ENCODE data around the gene NIN.

The NIN gene

DNA sequence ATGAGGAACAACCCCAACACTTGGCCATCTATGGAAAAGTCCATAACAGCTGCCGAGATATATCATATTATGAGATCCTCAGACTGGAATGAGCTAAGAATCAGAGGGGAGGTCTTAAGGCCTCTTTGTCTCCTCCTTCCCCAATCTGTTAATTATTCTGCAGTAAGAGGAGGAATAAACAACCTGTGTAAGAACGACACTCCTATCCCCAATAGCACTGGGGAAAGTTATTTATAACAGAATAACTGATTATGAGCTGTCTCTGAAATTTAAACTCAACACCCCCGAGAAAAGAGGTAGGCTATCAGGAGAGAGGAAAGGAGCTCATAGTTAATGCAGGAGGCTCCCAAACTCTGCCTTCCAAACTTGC is 68.0 kb downstream of the NIN start:
- DNase-seq (ENCODE audit: low read depth in 3 of 3, low spot score in 1 of 3) = no peak

DNA sequence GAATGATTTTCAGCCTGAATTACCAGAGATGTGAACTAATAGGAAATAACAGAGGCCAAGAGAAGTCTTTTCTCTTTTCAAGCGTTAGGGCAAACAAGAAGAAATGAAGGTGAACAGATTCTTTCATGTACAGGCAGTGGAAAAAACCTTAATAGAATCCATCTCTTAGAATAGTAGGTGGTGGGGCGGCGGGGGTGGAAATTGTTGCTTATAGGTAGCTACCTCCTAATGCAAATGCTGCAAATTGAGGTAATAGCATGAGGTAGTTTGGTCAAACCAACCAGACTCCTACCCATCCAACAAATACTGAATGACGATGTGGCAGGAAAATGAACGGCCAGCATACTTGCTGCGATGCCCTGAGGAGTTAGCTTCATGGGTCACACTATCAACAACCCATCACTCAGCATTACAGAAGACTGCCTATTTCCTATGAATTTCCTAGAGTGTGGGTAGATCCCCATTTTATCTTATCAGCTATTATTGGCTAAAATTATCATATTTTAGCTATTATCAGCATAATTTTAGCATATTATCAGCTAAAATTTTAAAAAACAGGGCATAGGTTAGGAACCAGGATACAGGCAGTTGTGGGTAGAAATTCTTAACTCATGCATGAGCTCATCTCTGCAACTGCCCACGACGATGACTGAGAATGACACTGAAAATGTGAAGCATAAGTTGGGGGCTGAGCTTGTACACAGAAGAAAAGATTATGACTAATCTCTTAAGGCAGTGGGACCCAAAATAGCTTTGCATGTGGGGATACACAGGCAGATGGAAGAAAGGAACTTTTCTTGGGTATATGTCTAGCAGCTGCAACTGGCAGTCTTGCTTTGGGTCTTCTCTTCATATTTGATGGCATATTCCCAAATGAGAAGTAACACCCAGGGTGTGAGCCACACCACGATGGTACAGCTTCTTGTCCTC is 68.7 kb downstream of the NIN start:
- DNase-seq (ENCODE audit: low read depth in 3 of 3, low spot score in 1 of 3) = no peak

DNA sequence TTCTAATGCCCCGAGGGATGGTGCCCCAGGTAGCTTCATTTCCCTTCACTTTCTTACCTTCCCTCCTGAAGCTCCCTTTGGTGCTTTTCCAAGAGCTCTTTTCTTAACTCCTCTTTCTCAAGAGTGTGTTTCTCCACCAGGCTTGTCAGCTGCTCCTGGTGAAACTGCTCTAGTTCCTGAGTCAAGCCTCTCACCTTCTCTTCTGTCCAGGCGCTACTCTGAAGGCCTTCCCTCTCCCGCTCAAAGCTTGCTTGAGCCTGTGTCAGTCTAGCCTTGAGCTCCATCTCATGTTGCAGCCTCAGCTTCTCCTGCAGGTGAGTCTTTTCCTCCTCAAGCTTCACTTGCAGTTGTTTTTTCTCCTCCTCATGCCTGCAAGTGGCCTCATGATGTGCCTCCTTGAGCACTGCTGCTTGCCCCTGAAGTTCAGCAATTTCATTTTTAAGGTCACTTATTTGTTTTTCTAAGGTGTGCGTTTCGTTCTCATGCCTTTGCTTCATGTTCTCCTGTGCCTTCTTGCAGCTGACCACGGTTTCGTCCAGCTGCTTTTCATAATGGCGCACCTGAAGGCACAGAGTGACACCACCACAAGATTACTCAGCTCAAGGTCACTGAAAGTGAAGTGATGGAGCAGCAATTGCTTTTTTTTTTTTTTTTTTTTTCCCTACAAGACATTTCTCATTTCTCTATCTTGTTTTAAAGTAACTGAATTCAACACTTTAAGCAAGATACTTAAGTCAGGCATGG is 71.0 kb downstream of the NIN start:
- DNase-seq (ENCODE audit: low read depth in 3 of 3, low spot score in 1 of 3) = no peak

DNA sequence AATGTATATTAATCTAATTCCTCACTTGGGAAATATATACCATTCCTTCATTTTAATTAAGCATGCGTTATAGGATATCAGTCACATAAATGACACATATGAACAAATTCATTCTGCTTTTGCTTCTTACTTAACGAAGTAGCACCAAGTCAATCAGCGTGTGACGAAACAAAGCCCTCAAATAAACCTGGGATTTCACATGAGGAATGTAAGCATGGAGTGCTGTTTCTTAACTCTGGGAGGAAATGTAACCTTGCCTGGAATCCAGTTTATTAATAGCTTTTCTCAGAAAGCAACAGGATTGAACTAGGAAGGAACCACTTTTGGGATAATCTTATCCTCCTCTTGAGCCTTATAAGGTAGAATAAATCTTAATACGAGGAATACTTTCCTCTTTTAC is 72.0 kb downstream of the NIN start:
- DNase-seq (ENCODE audit: low read depth in 3 of 3, low spot score in 1 of 3) = no peak

DNA sequence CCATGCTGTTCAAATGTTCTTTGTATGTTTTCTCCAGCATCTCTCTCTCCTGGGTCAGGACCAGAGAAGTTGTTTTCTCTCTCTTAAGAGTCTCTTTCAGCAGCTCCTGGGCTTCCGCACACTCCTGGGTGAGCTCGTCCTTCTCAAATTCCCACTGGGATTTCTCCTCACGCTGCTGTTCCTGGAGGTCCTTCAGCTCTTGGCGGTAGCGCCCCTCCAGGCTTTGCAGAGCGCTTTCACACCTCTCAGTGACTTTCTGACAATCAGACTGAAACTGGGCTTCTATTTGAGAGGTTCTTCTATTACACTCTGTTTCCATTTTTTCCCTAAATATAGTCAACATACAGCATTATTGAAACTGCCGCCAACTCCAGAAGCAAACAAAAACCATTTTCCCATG is 72.7 kb downstream of the NIN start:
- DNase-seq (ENCODE audit: low read depth in 3 of 3, low spot score in 1 of 3) = no peak

DNA sequence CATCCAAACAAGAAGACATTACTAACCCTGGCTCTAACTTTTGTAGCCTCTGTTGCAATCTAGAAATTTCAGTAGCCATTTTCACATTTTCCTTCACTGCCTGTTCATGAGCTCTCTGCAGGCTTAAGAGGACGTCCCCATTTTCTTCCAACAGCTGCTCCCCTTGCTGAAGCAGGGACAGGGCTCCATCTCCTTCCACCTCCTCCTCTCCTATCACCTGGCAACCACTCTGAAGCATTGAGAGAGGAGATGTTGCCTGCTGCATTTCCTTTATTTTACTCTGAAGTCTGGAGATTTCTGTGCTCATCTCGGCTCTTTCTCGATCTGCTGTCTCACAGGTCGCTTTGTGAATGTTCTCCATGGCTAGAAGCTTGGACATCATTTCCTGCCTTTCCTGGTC is 73.3 kb downstream of the NIN start:
- DNase-seq (ENCODE audit: low read depth in 3 of 3, low spot score in 1 of 3) = no peak

DNA sequence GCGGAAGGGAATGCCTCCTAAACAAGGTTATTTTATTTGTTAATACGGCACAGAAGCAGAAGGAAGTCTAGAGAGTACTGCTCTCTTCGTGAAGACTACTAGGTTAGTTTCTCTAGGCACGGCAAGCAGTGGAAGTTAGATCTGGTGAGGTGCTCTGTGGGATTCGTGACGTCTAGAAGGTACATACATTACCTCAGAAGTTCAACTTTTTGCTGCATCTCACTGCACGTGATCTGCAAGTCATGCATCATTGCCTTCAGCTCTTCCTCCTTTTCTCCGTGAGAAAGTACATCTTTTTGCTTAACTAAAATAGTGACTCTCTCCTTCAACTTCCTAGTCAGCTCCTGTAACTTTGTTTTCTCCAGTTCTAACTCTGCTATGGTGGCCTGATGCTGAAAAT is 74.7 kb downstream of the NIN start:
- no peak for DNase-seq (ENCODE audit: low read depth in 3 of 3, low spot score in 1 of 3)

DNA sequence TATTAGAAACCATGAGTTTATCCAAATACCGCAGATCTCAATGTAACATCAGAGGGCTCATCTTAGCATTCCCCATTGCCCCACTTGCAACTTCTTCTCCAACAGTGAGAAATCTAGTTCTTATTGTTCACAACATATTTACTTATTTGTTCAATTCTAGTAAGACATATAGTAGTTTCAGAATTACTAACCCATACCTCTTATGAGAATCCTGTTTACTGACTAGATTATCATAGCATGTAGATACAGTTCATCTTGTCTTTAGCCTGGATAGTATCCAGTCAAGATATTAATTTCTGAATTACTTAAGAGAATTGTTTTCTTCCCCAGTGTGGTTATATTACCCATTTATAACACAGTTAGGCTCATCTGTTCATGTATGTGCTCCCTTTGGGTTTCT is 80.6 kb downstream of the NIN start:
- no peak for DNase-seq (ENCODE audit: low read depth in 3 of 3, low spot score in 1 of 3)

DNA sequence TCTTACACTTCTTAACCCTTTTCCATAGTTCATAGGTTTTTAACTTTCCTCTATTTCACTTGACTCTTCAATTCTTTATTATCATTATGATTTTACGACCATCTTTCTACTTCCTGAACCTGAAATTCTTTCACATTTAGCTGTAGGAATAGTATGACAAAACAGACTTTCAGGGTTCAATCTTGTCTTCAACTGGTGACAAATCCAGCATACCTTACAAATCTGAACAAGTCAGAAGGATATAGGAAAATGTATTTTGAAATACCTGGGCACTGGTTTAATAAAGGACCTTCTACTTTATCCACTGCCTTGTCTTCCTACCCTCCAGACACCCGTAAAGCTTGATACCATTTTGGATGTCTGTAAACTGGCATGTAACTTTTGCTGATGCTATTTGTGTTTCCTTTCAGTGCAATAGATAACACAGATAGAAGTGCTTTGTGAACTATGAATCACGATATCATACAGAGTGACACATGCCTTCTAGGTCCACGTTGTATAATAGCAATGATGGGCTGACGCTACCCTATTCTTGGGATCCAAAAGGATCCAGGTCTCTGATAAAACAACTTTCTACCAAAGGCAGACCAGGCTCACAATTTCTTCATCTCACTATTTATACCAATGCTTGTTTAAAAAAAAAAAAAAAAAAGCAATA is 85.4 kb downstream of the NIN start:
- DNase-seq (ENCODE audit: low read depth in 3 of 3, low spot score in 1 of 3) = no peak

DNA sequence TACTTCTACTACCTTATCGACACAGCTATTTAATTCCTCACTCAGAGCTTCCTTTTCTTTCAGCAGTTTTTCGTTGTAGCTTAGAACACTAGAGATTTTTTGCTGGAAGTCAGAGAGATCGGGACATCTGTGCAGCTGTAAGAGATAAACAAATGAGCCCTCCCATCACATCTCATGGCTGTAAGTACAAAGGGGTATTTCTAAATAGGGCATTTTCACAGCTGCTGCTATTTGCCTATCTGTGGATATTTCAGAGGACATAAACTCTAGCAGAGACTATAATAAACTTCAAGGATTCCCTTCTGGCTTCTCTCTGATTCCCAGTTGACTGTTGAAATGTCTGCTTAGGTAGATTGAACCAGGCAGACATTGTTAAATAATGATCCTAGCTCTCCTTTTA is 86.7 kb downstream of the NIN start:
- no peak for DNase-seq (ENCODE audit: low read depth in 3 of 3, low spot score in 1 of 3)

DNA sequence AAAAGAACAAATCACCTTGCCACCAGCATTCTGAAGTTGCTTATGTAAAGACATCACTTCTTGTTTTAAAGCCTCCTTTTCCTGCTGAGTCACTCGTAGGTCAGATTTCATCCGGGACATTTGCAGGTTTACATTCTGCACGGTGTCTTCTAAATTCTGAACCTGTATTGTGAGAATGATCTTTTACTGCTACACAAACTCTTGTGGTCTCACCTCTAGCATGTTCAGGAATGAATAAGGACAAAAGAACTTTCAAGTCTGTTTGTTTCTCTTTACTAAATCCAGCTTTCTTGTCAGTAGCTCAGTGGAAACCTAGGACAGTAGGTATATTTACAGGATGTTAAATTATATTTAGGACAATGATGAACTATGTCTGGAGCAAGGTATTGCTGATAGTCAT is 89.4 kb downstream of the NIN start:
- DNase-seq (ENCODE audit: low read depth in 3 of 3, low spot score in 1 of 3) = no peak

DNA sequence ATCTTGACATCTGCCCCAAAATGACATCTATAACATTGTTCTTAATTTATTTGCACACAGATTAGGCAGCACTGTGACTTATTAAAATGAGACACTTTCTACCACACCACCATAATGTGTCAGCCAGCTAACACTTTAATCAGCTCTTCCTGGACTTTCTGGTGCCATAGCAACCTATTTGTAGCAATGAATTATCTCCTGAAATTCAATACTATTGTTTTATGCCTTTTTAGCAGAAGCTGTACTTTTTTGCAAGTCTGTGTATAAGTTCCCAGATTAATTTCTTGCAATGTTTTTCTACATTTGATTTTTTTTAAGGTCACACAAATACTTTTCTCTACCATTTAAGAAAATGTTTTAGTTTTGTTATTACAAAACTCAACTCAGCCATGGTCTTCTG is 90.1 kb downstream of the NIN start:
- DNase-seq (ENCODE audit: low read depth in 3 of 3, low spot score in 1 of 3) = no peak

DNA sequence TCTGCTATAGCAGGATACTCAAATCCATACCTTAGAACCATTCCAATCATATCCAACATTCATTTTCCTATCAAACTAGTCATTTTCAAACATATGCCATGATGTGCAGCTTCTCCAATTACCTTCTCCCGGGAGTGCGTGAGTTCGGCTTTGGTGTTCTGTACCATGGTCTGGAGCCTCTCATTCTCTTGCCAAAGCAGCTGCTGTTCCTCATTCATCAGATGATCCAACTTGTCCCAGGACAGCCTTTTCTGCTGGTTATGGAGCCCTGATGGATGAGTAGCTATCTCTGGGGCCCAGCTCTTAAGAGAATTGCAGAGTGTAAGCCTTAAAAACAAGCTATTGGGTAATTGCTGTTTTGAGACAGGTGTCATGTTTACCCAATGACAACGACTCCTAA is 91.8 kb downstream of the NIN start:
- DNase-seq (ENCODE audit: low read depth in 3 of 3, low spot score in 1 of 3) = no peak

DNA sequence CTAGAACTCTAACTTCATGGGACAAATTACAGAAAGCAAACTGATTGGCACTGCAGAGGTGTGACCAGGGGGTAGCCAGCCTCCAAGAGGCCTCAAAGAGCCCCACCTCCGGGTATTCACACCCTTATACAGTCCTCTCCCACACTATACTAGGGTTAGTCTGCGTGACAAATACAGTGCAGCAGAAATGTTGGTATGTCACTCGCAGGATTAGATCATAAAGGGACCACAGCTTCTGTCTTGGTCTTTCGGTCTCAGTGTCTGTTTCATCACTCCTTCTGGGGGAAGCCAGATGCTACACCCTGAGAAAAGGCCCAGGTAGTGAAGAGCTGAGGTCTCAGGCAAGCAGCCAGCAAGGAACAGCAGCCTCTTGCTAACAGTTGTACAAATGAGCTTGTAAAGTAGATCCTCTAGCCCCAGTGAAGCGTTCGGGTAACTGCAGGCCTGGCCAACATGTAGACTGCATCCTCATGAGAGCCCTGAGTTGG is 94.0 kb downstream of the NIN start:
- no peak for DNase-seq (ENCODE audit: low read depth in 3 of 3, low spot score in 1 of 3)

DNA sequence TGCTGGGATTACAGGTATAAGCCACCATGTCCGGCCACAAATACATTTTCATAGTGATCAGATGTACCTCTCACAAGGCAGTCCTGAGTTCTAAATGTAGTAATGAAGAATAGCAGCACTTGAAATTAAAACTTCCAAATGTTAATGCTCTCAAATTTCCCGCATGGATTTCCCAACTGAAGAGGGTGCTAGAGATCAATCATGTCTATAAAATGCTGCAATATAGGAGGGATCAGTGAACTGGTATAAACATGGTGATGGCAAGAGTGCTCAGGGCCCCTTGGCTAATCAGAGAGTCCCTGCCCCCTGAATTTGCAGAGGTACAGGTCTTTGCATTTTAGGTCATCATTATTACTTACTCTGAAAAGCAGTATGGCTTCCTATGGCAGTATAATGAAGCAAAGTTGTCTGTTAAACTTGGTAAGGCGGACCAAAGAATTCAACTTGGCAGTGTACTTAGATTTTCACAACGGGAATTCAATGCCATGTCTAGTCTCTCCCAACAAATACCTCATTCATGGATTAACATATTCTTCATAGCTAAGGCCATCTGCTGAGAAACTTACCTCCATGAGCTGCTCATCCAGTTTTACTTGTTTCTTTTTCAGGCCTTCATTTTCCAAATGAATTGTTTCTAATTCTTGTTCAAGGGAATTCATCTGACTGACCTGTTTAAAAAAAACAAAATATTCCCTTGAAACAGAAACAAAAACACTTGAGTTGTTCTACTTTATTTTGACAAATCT is 95.8 kb downstream of the NIN start:
- no peak for DNase-seq (ENCODE audit: low read depth in 3 of 3, low spot score in 1 of 3)

DNA sequence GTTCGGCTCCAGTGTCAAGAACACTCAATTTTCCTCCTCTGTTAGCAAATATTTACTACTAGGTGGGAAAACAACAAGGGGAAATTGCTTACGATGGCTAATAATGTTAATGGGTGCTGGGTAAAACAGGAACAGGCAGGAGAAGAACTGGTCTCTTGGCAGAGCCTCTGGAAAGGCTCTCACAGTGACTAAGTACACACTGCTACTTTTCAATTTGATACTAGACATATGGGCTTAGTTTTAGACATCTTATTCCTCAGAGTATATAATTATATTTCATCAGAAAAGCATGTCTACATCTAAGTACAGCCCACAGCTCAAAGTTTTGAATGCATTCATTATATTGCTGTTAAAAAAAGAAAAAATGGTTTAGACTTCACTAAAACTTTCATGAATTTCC is 97.5 kb downstream of the NIN start:
- no peak for DNase-seq (ENCODE audit: low read depth in 3 of 3, low spot score in 1 of 3)

DNA sequence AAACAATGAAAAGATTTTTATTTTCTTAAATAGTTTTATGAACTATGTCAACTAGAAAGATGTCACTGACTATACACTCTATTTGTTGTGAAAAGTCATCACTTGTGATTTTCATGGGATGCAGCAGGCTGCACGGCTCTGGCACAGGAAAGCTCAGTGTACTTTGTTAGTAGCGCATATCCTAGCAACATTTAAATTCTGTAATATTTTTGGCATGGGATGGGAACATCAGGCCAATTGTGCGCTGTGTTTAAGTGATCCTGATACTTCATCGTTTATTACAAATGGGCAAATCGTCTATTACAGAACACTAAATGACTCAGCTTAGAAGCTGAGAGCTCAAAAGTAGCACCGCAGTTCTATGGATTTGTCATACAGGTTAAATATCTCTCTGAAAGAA is 102.1 kb downstream of the NIN start:
- DNase-seq (ENCODE audit: low read depth in 3 of 3, low spot score in 1 of 3) = no peak

DNA sequence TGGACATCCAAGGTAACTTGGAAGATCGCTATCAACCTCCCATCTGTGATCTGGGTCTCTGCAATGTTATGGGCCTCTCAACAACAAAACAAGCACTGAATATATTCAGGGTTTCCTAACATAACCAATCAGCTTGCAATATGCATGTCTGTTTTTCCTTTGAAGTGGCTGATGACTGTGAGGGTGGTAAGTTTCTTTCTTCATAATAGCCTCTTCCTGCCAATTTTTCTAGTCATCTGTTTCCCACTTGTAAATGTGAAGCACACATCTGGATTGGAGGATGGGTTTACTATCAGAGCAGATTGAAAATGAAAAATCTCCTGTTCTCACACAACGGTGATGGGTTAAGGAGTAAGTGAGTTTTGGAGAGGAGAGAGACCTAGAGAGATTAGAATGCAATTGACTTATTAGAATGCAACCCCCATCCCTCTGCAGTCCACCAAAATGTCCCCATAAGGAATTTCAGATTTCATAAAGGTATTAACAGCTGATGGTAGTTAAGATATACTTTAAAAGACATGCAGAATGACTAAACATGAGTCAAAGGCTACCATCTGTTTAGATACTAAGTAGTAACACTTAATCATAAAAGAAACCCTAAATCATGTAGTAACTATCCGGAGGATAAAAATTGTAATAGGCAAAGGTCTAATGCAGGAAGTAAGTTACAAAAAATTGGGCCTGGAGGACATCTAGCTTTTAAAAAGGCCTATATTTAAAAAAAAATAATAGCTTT is 104.4 kb downstream of the NIN start:
- no peak for DNase-seq (ENCODE audit: low read depth in 3 of 3, low spot score in 1 of 3)

DNA sequence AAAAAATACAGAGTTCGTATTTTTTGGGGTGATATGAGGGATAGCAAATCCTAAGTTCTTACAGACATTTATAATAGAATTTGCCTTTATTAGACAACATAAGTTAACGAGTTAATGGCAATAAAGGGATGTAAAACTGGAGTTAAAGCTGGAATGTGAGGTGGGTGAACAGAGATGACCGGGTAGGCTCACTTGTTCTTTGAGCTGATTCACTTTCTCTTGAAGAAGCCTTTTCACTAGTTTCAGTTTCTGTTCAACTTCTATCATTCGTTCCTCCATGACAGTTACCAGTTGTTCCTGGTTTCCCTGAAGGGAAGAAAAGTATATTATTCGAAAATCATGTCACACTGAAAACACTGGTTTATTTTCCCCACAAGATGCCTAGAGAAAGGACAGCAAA is 105.2 kb downstream of the NIN start:
- DNase-seq (ENCODE audit: low read depth in 3 of 3, low spot score in 1 of 3) = no peak

DNA sequence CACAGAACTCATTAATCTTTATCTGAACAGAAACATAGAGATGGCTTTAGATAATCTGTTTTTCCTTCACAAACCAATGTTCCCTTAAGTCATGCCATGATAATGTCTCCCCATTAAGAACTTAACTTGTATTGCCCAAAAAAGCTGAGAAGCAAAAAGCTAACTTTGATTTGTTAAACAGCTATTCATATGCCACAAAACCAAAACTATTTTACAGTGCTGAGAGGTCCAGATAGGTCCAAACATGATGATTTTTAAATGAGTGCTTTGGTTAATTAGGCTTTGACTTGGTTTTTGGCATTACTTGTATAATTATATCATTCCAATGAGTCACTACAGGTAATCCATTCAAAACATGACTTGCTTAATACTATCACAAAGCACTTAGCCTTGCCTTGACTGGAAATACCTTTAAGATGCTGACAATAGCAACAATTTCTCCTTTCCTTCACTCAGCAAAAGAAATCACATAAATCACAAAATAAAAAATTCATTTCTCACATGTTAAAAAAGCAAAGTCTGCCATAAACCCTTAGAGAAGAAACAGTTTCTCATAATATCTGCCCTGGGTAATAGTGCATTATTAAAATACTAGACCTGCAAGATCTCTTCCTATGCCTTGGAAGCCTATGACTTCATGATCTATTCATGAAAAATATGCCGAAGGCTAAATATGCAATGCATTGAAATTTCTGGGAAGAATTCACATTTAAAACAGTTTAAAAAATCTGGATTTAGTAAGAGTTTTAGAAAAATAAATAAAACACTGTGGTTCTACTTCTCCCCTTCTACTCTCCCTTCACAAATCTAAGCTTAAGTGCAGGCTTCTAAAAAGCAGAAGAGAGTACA is 110.8 kb downstream of the NIN start:
- no peak for DNase-seq (ENCODE audit: low read depth in 3 of 3, low spot score in 1 of 3)
